Measurements from ENCODE around the gene PIM3.
"Not testable (repeated sequence)": the region's sequence is repeated elsewhere in the genome, so short reads cannot be mapped to it uniquely, and the experiment has no call there.

PIM3 gene

GRCh38 chr22:49943771-49944398 is 16.7 kb upstream of the PIM3 start:
- no peak for DNase-seq (ENCODE audit: low read depth)

- DNase-seq (ENCODE audit: low read depth), result no peak
These were observed 16.1 kb upstream of the PIM3 start for GRCh38 chr22:49944399-49944891.

- DNase-seq (ENCODE audit: low read depth), result not testable (repeated sequence)
These were observed 15.4 kb upstream of the PIM3 start for GRCh38 chr22:49945042-49945794.

DNA sequence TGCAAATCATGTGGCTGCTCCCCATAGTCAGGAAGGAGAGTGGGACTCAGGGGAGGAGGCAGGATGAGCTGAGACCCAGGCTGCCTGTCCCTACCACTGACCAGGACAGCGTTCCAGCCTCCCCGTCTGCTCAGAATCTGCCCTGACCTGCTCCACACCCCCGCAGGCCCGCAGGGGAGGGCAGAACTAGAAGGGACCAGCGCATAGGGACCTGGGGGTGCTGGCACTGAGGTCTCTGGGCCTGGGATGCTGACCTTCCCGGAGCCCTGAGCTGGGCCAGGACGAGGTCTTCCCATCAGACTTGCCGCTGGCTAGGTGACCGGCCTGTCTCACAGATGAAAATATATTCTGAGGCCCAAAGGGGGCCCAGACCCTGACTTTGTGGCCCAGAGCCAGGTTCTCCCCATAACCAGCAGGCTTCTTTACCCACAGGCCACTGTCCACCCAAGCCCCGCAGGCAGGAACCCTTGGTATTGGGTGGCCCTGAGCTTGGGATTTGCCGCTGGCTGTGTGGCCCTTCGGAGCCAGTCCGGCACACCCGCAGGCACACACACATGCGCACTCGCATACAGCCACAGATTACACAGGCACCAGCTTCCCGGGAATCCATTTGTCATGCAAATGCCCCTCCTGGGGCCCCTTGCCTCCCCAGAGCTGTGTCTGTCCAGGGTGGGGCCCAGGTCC is 13.8 kb upstream of the PIM3 start:
- no peak for DNase-seq (ENCODE audit: low read depth)

DNA sequence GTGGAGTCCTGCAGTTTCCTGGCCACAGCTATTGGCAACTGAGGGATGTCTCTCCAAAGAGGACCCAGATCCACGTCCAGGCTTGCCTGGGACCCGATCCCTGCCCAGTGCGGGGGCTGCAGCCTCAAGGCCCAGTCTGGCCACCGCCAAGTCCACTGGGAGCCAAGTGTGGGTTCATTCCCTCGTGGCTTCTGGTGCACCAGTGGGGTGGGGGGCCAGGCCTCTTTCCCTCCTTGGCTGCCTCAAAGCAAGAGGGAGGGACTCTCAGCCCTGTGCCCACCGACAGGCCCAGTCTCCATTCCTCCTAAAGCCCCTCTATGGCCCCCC is 13.3 kb upstream of the PIM3 start:
- DNase-seq (ENCODE audit: low read depth), result no peak

DNA sequence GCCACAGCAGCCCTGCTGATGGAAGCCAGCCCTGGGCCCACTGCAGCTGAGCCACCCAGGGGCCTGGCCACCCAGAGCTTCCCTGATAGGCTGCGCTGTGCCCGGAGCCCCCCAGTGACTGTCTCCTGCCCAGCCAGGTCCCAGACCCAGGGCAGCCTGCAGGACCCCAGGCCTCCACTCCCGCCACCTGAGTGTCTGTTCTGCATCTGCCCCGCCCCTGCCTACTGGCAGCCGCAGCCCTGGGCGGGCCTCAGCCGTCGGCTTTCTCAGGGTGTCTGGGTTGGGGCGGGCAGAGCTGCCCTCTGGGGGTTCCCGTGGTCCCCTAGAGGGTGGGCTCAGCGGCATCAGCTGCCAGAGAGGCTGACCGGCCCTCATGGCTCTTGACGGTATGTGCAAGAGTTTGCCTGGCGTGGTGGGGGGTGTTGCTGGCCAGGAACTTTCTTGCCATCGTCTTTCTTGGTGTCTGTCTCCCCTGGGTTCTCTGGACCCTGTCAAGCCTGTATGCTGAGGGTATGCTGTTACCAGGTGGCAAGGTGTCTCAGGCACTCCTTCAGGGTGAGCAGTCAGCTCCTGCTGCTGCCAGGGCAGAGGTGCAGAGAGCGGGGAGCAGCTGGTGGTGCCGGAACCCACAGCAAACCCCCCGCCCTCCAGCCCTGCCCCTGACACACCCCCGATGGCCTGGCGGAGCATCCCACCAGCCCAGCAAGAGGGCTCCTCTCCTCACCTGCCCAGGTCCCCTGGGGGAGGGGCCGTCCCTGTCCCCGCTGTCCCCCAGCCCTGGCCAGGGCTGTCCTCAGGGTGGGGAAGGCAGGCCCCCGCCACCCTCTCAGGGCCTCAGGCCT is 12.2 kb upstream of the PIM3 start:
- no peak for DNase-seq (ENCODE audit: low read depth)

DNA sequence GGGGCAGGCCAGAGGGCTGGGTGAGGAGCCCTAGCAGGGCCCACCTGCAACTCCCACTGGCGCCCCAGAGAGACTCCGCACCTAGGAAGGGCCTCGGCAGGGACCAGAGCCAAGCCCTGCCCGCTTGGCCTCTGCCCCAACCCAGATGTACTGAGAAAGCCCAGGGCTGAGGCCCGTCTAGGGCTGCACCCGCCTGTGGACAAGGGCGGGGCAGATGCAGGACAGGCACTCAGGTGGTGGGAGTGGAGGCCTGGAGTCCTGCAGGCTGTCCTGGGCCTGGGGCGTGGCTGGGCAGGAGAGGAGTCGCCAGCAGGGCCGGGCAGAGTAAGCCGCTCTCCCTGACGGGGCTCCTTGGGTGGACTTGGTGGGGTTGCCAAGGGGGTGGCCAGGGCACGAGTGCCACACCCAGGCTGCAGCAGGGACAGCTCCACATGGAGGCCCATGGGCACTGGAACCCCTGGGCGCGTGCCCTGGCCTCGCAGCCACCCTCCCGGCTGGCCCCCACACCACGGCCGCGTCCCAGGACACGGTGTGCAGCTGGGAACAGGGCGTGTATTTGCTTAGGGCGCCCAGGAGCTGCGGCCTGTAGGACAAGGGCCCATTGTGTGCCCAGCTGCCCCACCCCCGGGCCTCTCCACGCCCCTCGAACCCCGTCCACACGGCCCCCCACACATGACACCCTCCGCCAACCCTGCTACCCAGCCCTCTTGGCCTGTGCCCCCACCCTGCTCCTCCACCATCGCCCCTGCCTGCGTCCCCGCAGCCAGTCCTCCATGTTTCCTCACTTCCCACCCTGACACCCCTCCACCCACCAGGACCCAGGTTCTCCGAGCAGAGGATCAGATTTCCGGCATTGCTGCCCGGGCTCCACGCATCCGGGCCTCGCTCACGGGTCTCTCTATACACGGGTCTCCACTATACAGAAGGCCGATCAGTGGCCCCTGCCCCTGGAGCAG is 11.3 kb upstream of the PIM3 start:
- no peak for DNase-seq (ENCODE audit: low read depth)

DNA sequence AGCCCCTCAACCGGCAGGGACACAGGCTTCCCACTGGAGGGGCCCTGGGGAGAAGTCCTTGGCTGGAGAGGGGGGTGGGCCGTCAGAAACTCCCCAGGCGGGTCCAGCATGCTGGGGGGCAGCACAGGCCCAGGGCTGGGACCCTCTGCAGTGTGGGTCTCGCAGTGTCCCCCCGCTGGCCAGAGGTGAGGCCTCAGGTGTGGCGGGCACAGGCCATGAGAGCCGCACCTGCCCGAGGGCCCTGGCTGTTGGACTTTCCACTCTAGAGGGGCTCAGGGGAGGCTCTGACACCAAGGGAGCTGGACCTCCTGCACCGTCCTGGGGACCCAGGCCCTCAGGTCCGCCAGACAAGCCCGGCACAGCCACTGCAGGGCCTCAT is 10.7 kb upstream of the PIM3 start:
- no peak for DNase-seq (ENCODE audit: low read depth)

DNA sequence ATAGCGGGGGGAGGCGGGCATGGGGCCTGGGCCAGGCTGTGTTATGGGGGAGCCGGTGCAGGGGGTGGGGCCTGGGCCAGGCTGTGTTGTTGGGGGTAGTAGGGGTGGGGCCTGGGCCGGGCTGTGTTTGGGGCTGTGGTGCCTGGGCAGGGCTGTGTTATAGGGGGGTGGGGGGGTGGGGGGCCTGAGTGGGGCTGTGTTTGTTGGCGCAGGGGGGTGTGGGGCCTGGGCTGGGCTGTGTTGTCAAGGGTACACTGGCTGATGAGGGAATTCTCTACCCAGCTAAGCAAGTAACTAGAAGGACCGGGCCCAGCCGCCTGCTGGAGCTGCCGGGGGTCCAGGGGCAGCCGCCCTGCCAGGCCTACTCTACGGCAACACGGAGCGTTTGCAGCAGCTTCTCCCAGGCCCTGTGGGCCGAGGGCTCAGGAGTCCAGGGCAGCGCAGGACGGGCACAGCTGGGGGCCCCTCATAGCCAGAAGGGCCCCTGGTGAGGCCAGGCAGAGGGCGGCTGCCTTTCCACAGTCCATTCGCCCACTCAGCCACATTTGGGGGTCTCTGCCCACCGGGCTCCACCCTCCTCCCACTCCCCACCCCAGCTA is 10.1 kb upstream of the PIM3 start:
- no peak for DNase-seq (ENCODE audit: low read depth)

DNA sequence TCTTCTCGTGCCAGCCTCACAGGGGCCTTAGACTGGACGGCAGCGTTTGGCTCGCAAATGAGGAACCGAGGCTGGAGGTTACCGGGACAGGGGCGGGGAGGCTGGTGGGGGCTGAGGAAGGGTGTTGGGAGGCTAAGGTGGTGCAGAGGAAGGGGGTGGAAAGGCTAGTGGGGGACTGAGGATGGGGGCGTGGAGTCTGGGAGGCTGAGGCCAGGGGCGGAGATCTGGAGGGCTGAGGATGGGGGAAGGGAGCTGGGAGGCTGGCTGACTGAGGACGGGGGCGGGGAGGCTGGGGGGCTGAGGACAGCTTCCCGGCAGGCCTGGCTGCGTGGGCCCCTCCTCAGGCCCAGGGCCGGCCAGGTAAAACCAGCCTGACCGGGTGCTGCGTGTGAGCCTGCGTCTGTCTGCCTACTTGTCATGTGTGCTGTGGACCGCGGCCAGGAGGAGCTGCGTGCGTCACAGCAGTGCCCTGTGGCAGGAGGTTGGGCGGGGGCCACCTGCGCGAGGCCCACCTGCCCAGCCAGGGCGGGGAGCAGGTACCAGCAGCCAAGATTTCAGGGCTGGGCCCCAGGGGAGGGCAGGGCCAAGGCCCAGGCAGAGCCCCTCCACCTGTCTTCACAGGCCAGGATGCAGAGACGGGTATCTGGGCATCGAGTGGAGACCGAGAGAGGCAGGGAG is 9.4 kb upstream of the PIM3 start:
- DNase-seq (ENCODE audit: low read depth), result no peak

GRCh38 chr22:49951678-49951985 is 8.9 kb upstream of the PIM3 start:
- DNase-seq (ENCODE audit: low read depth), result no peak

GRCh38 chr22:49951986-49952896 is 8.3 kb upstream of the PIM3 start:
- DNase-seq (ENCODE audit: low read depth), result no peak

DNA sequence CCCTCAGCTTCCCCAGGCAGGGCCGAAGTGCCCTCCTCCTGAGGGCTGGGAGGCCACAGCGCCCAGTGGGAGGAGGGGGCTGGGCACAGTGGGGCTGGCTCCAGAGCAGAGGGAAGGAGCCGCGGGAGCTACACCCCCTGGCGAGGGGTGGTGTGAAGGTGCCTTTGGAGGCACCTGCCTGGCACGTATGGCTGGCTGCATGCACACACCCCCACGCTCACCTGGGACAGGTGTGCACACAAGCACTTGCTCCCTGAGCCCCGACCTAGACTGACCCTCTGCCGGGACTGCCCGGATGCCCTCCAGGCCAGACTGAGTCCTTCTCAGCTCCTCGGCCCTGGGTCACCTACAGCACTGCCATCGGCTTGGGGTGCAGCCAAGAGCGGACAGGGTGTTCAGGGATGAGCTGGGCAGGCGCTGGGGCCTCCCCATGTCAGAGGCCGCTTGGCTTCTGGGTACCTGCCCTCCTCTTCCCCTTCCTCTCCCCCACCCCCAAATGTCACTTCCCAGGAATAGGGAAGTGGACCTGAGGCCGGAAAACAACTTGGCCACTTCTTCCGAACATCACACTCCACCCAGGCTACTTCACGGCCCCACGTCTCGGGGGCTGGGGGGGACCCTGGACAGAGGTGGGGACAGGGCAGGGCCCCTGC is 7.4 kb upstream of the PIM3 start:
- DNase-seq (ENCODE audit: low read depth), result no peak

- no peak for DNase-seq (ENCODE audit: low read depth)
These were observed 6.8 kb upstream of the PIM3 start for GRCh38 chr22:49953680-49954344.

GRCh38 chr22:49954354-49954753 is 6.2 kb upstream of the PIM3 start:
- no peak for DNase-seq (ENCODE audit: low read depth)

DNA sequence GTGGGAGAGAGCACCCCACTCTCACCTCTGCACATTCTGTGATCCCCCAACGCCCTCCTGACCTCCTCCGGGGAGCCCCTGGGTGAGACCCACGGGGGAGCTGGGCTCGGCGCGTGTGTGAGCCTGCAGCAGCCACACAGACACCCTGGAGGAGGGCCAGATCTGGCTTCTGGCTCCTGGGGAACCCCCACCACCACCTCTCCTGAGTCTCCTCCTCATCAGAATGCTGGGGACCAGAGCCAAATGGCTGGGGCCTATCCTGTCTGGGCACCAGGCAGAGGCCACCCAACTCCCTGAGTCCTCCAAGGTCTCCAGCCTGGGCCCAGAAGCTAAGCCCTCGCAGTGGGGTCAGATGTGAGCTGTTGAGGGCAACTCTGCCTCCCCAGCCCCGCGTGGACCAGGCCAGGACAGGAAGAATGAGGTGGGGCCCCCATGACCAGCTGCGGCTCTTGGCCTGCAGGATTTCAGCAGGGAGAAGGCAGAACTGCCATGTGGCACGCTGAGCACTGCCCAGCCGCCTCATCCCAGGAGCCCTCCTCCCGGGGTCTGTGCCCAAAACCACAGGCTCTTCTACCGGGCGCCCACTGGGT is 5.5 kb upstream of the PIM3 start:
- no peak for DNase-seq (ENCODE audit: low read depth)

- DNase-seq (ENCODE audit: low read depth), result no peak
These were observed 4.8 kb upstream of the PIM3 start for GRCh38 chr22:49955581-49956417.
